ENCODE results near the gene SLC29A1.
"Not testable (repeated sequence)": the region's sequence is repeated elsewhere in the genome, so short reads cannot be mapped to it uniquely, and the experiment has no call there.

Gene SLC29A1

GRCh38 chr6:44222486-44223318 lies 693 bp upstream of the SLC29A1 start:
- no peak for DNase-seq (ENCODE audit: low spot score)

GRCh38 chr6:44224029-44224964 lies 902 bp downstream of the SLC29A1 start:
- DNase-seq (ENCODE audit: low spot score) = no peak

DNA sequence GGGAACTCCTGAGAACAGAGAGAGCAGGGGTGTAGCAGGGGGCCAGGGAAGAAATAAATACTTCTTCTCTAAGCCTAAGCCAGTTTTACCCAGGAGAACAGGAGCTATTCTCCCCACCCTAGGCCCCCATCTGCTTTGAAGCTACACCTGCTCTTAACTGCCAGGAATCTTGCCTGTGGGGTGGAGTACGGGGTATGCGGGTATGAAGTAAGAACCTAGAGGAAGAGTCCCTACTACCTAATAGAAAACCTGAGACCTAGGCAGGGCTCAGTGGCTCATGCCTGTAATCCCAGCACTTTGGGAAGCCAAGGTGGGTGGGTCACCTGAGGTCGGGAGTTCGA lies 1.5 kb downstream of the SLC29A1 start:
- no peak for DNase-seq (ENCODE audit: low spot score)

- no peak for DNase-seq (ENCODE audit: low spot score)
Observed at GRCh38 chr6:44225579-44226325, 2.4 kb downstream of the SLC29A1 start.

GRCh38 chr6:44226368-44227147 lies 3.2 kb downstream of the SLC29A1 start:
- DNase-seq (ENCODE audit: low spot score) = no peak

DNA sequence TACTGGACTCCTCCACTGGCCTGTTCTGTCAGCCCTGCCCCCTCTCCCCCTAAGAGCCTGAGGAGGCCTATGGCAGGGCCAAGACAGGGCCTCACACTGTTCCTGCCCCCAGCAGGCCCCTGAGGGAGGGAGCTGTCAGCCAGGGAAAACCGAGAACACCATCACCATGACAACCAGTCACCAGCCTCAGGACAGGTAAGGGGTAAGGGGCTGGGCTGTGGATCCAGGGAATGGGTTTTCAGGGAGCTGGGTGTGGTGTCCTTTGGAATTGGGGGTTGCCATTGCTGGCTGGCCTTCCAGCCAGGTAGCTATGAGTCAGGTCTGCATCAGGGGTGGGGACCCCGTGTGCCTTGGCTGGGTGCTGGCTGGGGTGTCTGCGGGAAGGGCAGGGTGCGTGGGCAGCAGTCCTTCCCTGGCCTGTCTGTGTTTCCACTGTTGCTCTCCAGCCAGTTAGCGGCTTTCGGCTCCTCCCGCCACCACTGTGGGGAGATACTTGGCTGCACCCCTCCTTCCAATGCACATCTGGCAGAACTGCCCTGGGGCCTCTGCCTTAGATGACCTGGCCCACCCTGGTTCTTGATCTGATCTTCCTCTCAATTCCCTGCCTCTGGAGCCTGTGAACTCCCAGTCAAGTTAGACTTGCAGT lies 3.9 kb downstream of the SLC29A1 start:
- DNase-seq (ENCODE audit: low spot score) = no peak

GRCh38 chr6:44228031-44228430 lies 4.6 kb downstream of the SLC29A1 start:
- no peak for DNase-seq (ENCODE audit: low spot score)

- DNase-seq (ENCODE audit: low spot score) = no peak
Observed at GRCh38 chr6:44228433-44228832, 5.0 kb downstream of the SLC29A1 start.

DNA sequence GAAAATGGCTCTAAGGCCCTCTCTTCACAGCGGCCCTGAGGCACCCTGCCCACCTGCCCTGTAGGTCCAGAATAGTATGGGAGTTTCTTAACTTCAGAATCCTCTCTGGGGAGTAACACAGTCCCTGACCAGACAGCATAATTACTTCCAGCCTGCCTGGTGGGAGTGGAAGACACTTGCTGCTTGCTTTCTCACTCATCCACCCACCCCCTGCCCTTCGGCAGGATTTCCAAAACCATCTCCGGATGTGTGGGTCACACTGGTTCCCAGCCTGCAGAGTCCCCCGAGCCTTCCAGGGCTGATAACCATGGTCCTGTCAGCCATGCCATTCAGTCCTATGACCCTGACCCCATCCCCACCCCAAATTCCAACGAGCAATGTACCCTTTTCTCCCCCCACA lies 5.4 kb downstream of the SLC29A1 start:
- DNase-seq (ENCODE audit: low spot score) = no peak

DNA sequence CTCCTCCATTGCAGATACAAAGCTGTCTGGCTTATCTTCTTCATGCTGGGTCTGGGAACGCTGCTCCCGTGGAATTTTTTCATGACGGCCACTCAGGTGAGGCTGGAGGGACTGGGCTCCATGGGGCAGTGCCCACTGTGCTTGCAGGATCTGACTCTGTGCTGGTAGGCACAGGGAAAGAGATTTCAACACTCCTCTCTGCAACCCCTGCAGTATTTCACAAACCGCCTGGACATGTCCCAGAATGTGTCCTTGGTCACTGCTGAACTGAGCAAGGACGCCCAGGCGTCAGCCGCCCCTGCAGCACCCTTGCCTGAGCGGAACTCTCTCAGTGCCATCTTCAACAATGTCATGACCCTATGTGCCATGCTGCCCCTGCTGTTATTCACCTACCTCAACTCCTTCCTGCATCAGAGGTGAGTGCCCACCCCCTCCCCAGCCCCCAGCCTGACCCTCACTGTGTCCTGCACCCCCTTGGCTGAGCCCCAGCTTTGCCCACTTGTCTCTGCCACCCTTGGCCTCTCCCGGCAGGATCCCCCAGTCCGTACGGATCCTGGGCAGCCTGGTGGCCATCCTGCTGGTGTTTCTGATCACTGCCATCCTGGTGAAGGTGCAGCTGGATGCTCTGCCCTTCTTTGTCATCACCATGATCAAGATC lies 6.1 kb downstream of the SLC29A1 start:
- no peak for DNase-seq (ENCODE audit: low spot score)

- DNase-seq (ENCODE audit: low spot score) = no peak
Observed at GRCh38 chr6:44230034-44230675, 6.8 kb downstream of the SLC29A1 start.

DNA sequence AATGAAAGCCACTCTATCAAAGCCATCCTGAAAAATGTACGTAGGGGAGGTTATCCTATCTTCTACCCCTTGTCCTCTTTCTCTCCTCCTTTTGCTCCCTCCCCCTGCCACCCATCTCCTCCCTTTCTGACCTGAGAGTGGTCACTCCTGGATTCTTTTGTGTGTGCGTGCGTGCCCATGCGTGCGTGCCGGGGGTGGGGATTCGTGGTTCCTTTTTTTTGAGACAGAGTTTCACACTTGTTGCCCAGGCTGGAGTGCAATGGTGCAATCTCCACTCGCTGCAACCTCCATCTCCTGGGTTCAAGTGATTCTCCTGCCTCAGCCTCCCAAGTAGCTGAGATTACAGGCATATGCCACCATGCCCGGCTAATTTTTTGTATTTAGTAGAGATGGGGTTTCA lies 8.0 kb downstream of the SLC29A1 start:
- not testable (repeated sequence) for DNase-seq (ENCODE audit: low spot score)

- DNase-seq (ENCODE audit: low spot score) = no peak
Observed at GRCh38 chr6:44232676-44233566, 9.5 kb downstream of the SLC29A1 start.

GRCh38 chr6:44233567-44234100 lies 10.2 kb downstream of the SLC29A1 start:
- DNase-seq (ENCODE audit: low spot score) = no peak

DNA sequence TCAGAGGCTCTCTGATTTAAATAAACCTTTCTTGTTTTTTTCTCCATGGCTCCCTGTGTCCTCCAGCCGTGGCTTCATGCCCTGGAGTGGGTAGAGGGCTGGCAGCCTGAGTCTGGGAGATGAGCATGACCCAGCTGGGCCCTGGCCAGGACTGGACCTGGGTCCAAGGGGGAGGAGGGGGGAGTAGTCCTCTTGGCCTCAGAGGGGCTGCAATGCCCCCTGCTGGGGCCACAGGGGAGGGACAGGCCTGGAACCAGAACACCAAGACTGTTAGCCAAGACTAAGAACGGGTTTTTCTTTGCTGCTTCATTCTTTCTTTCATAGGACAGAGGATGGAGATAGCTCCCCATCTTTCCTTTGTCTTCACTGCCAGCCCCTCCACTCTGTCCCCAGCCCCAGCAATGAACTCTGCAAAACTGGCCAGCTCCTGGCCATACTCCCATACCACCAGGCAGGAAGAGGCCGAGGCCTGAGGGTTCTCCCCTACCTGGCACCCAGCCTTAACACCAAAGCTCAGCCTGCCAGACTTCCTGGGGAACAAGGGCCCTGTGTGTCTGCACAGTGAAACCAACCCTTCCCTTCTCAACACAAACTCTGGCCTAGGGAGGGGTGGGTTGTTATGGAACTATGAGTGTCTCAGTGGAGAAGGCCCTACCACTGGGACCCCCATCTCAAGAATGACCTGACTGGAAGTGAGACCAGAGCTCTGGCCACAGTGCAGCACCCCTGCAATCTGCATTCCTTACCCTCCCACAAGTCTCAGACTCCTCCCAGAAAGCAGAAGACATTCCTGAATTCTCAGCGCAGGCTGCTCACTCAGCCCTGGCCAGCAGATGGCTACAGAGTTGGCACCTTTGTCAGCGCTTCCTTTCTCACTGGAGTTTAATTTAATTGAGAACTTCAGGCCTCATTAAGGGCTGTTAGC lies 11.0 kb downstream of the SLC29A1 start:
- no peak for DNase-seq (ENCODE audit: low spot score)

GRCh38 chr6:44235269-44235668 lies 11.9 kb downstream of the SLC29A1 start:
- no peak for DNase-seq (ENCODE audit: low spot score)

- DNase-seq (ENCODE audit: low spot score) = no peak
Observed at GRCh38 chr6:44235891-44236516, 12.6 kb downstream of the SLC29A1 start.

Data from CD4-positive, alpha-beta T cell treated with Interleukin-2 at 100 ng/mL for 4 hours (primary cell).